Stomach (tissue), 9 donors: Measurements from ENCODE around the gene KCTD10. TPM values are rescaled to one million over a fixed set of nuclear protein-coding genes. Genes with fewer than 3 reads are reported as not detected.

Source experiments
- DNase-seq, 2 donors: peaks; one replicate each; pipeline versions ENCODE4 v3.0.0 to v3.0.0-alpha.2; 2013 to 2019
- H3K27ac ChIP-seq, 5 donors: fragments of 200-600 bp in 4 of 5; sonication (generic) in 4 of 5; one replicate each; pipeline ENCODE4 v1.5.1; 2013 to 2019; ENCODE audit warnings: mild to moderate bottlenecking in 1 of 5, moderate library complexity in 1 of 5
- H3K27me3 ChIP-seq, 3 donors: fragments of 200-600 bp; sonication (generic); one replicate each; pipeline ENCODE4 v1.5.1; 2017 to 2019; ENCODE audit warnings: mixed run types in 1 of 3
- H3K36me3 ChIP-seq, 4 donors: fragments of 200-600 bp; sonication (generic); 1 replicate in 3 of 4; 2 replicates in 1 of 4; pipeline ENCODE4 v1.5.1; 2016 to 2019
- H3K4me1 ChIP-seq, 4 donors: fragments of 200-600 bp; sonication (generic); one replicate each; pipeline ENCODE4 v1.5.1; 2016 to 2019
- H3K4me3 ChIP-seq, 4 donors: fragments of 200-600 bp; sonication (generic) in 3 of 4; one replicate each; pipeline ENCODE4 v1.5.1; 2016 to 2019; ENCODE audit warnings: mild to moderate bottlenecking in 1 of 4
- H3K9me3 ChIP-seq, 4 donors: fragments of 200-600 bp; sonication (generic); one replicate each; pipeline ENCODE4 v1.5.1; 2016 to 2019
- EP300 ChIP-seq: sonication (generic); formaldehyde crosslinking; IDR thresholded peaks from one replicate; pipeline ENCODE4 v1.6.1; 2017; ENCODE audit warnings: antibody characterized with exemption
- POLR2A ChIP-seq, 4 donors: fragments of 450-650 bp; IDR thresholded peaks; one replicate each; pipeline ENCODE4 v1.6.1; 2016; ENCODE audit warnings: antibody characterized with exemption in 4 of 4, control low read depth in 2 of 4, mild to moderate bottlenecking in 1 of 4, moderate library complexity in 1 of 4
- POLR2AphosphoS5 ChIP-seq, 3 donors: sonication (generic); formaldehyde crosslinking; IDR thresholded peaks; one replicate each; pipeline ENCODE4 v1.6.1; 2016; ENCODE audit warnings: antibody characterized with exemption in 3 of 3
- WGBS, 5 donors: extraction: QIAGEN DNeasy Blood & Tissue Kit in 3 of 5; methylation state at CpG; one replicate each; pipeline versions ENCODE4 v1.1.5 to v1.1.7; 2013 to 2018; 5-methylcytosine and 5-hydroxymethylcytosine counted together
- intact Hi-C: fragments of 100-400 bp; cut with DNase I; formaldehyde crosslinking; loops from one replicate; pipeline ENCODE4 v1.15.1; 2023; ENCODE audit warnings: low total_unique reads
- polyA plus RNA-seq, 3 donors: library from polyadenylated mRNA; stranded (reverse); fragments of 200-250 nt; gene quantifications; one replicate each; pipeline ENCODE4 v1.2.3, GENCODE V29; 2013
- total RNA-seq, 5 donors: library from RNA; depleted of rRNA; stranded (reverse); fragments of >200 nt; gene quantifications; one replicate each; pipeline versions ENCODE4 v1.1.0 to v1.2.3, GENCODE V29; 2014 to 2016
- TF ChIP-seq, protein P1 (sequence below), 7 experiments: fragments of 450-650 bp in 4 of 7; fragments of 200-600 bp in 3 of 7; sonication (generic) in 3 of 7; IDR thresholded peaks; one replicate each; pipeline ENCODE4 v1.5.1; 2016 to 2019; ENCODE audit warnings: antibody characterized with exemption in 7 of 7, control low read depth in 2 of 7, mild to moderate bottlenecking in 1 of 7
- donor health status: healthy with polysubstance abuse.
- donor health status: Bipolar disorder and iron deficiency.
- donor health status: healthy.

The KCTD10 gene
- total and polyA plus RNA-seq, 8 donors, result 12.1 to 156 (median 35.1) TPM

DNA sequence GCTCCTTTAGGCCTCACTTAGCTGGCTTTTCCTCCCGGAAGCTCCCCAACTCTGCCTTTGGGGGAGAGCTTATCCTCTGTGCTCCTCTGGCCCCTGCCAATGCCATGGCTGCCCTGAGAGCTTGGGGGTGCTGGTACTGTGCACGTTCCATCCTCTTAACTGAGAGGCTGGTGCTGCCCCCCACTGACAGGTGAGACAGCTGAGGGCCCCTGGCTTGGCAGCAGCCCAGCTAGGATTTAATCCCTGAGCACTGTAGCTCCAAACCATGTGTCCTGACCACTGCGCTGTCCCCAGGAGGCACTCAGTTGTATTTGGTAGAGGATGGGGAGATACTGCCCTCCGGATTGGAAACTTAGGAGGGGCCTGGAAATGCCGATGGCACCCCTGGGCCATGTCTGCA is 46.4 kb upstream of the KCTD10 start:
- 85 to 92% (median 91%) methylated on average over 5 of the region's 5 CpGs for WGBS, 5 donors
- Histone ChIP-seq H3K36me3 (peaks cover 59 to 100% (median 99%) of the 10 kb centered on the region in 4 donors), H3K4me3 (no peak overlapping the region), H3K9me3 (no peaks in the 10 kb centered on the region), H3K27ac (no peak overlapping the region), H3K4me1 (no peaks in the 10 kb centered on the region), H3K27me3 (no peaks in the 10 kb centered on the region)
- intact Hi-C loops, result loop anchor here (10.0 kb wide), 1 partner anchor 251 kb away; no protein-coding TSS in a partner anchor
- no peak for TF ChIP-seq POLR2AphosphoS5 (IDR thresholded peaks at IDR 0.05)
- TF ChIP-seq, protein P1, sequence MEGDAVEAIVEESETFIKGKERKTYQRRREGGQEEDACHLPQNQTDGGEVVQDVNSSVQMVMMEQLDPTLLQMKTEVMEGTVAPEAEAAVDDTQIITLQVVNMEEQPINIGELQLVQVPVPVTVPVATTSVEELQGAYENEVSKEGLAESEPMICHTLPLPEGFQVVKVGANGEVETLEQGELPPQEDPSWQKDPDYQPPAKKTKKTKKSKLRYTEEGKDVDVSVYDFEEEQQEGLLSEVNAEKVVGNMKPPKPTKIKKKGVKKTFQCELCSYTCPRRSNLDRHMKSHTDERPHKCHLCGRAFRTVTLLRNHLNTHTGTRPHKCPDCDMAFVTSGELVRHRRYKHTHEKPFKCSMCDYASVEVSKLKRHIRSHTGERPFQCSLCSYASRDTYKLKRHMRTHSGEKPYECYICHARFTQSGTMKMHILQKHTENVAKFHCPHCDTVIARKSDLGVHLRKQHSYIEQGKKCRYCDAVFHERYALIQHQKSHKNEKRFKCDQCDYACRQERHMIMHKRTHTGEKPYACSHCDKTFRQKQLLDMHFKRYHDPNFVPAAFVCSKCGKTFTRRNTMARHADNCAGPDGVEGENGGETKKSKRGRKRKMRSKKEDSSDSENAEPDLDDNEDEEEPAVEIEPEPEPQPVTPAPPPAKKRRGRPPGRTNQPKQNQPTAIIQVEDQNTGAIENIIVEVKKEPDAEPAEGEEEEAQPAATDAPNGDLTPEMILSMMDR (IDR thresholded peaks at IDR 0.05), result no peak
- TF ChIP-seq POLR2A (IDR thresholded peaks at IDR 0.05), result no peak
- no peak for TF ChIP-seq EP300
- DNase-seq, result no peak

DNA sequence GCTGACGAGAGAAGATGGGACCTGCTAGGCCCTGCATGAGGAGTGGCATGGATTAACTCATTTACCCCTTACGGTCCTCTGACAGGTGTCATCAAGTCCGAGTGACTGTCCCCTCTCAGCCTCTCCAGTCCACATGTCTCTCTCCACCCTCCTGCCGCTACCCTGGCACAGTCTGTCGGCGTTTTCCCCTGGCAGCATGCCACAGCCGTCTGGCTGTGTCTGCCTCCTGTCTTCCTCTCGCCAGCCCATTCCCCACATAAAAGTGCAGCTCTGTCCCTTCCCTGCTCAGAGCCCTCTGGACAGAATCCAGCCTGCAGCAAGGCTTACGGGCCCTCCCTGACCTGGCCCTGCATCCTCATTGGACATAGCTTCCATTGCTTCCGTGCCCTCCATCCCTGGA is 46.0 kb upstream of the KCTD10 start:
- WGBS, 5 donors, result 72 to 86% (median 82%) methylated on average over 9 to 10 of the region's 10 CpGs
- Histone ChIP-seq H3K36me3 (peaks cover 58 to 100% (median 99%) of the 10 kb centered on the region in 4 donors), H3K9me3 (no peaks in the 10 kb centered on the region)

DNA sequence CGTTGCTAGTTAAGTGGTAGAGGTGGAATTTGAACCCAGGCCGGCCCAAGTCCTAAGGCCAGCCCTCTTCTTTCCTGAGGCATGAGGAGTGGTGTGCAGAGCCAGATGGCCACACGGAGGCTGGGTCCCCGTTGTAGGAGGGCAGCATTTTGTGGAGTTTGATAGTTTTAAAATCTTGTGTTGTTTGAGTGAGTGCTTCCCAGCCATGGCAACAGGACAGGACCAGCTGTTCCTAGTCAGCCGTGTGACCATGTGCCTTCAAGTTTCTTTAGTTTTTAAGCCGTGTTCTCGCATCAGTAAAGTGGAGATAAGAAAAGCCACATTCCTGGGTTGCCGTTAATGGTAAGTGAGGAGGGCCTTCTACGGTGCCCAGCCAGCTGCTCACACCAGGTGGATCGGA is 44.7 kb upstream of the KCTD10 start:
- H3K9me3 ChIP-seq, result no peaks in the 10 kb centered on the region
- 66 to 80% (median 74%) methylated on average over 10 of the region's 10 CpGs for WGBS, 5 donors
- H3K4me1 ChIP-seq, result no peaks in the 10 kb centered on the region
- no peak overlapping the region for H3K27ac ChIP-seq
- no peak overlapping the region for H3K4me3 ChIP-seq
- intact Hi-C loops, result loop anchor here (10.0 kb wide), 1 partner anchor 253 kb away; no protein-coding TSS in a partner anchor
- TF ChIP-seq EP300 (no peak), POLR2AphosphoS5 (IDR thresholded peaks at IDR 0.05) (no peak), POLR2A (IDR thresholded peaks at IDR 0.05) (no peak)
- TF ChIP-seq, protein P1 (IDR thresholded peaks at IDR 0.05), result no peak
- no peaks in the 10 kb centered on the region for H3K27me3 ChIP-seq
- no peak for DNase-seq
- H3K36me3 ChIP-seq, result peaks cover 58 to 100% (median 99%) of the 10 kb centered on the region in 4 donors

More for the DNA sequence above, 46.0 kb upstream of the KCTD10 start:
- no peaks in the 10 kb centered on the region for H3K27me3 ChIP-seq
- TF ChIP-seq POLR2A (IDR thresholded peaks at IDR 0.05), result no peak
- peak in 1 of 2 donors; percentile 62 for DNase-seq
- H3K27ac ChIP-seq, result no peak overlapping the region
- intact Hi-C loops, result loop anchor here (10.0 kb wide), 1 partner anchor 252 kb away; no protein-coding TSS in a partner anchor
- H3K4me3 ChIP-seq, result no peak overlapping the region
- H3K4me1 ChIP-seq, result no peaks in the 10 kb centered on the region

DNA sequence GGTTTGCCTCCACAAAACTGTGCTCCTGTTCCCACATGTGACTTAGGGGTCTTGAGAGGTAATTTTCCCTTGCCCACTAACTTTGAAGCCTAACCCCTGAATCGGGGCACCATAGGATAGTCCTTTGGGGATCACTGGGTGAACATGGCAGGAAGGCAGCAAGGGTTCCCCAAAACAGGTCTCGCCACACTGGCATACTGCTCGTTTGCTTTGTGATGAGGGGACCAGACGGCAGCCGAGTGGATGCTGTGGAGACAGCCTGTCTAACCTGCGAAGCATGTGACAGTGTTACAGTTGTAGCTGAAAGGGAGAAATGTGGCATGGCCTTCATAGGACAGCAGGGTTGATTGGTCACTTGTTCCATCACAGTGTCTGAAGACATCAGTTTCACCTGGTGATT is 42.7 kb upstream of the KCTD10 start:
- DNase-seq, result no peak
- WGBS, 5 donors, result 81 to 97% (median 88%) methylated on average over 6 of the region's 6 CpGs
- no peaks in the 10 kb centered on the region for H3K9me3 ChIP-seq
- no peak overlapping the region for H3K4me3 ChIP-seq
- H3K27me3 ChIP-seq, result no peaks in the 10 kb centered on the region
- H3K4me1 ChIP-seq, result no peaks in the 10 kb centered on the region
- TF ChIP-seq POLR2AphosphoS5 (IDR thresholded peaks at IDR 0.05) (no peak), POLR2A (IDR thresholded peaks at IDR 0.05) (no peak), EP300 (no peak)
- TF ChIP-seq, protein P1 (IDR thresholded peaks at IDR 0.05), result no peak
- H3K27ac ChIP-seq, result peak overlapping the region in 4 of 5 donors; percentile 28 to 68 (median 56)
- H3K36me3 ChIP-seq, result peaks cover 61 to 100% (median 98%) of the 10 kb centered on the region in 4 donors
- intact Hi-C loops, result loop anchor here (10.0 kb wide), 1 partner anchor 255 kb away; no protein-coding TSS in a partner anchor
